H1 (cell line): Measurements from ENCODE around the gene CLBA1. TPM values are rescaled to one million over a fixed set of nuclear protein-coding genes. Genes with fewer than 3 reads are reported as not detected.

ENCODE experiments used
- CTCF ChIA-PET: fragments of 300-600 bp; sonication (Branson Sonifier 250); formaldehyde crosslinking; loops from one replicate; lab custom pipeline; 2021; ENCODE audit not compliant: partially characterized antibody; lab: Charles Lee
- POLR2A ChIA-PET: fragments of 300-600 bp; sonication (Branson Sonifier 250); formaldehyde crosslinking; loops from one replicate; lab custom pipeline; 2021; ENCODE audit warnings: inconsistent platforms; ENCODE audit not compliant: partially characterized antibody; lab: Charles Lee
- DNase-seq, 2 experiments: peaks; one replicate each; pipeline versions ENCODE4 v3.0.0 to v3.0.0-alpha.2; 2010 to 2022; ENCODE audit warnings: low spot score in 2 of 2, low read depth in 1 of 2, mixed read lengths in 1 of 2
- FAIRE-seq: peaks from 2 replicates; lab custom pipeline; 2011; peaks lifted over from hg19 to GRCh38; lab: Jason Lieb, UNC
- H2AFZ ChIP-seq: 2 replicates; pipeline ENCODE4 v1.8.1; 2012; ENCODE audit warnings: low read length, inconsistent platforms
- H2AK5ac ChIP-seq: 2 replicates; pipeline ENCODE4 v1.6.1; 2013; ENCODE audit warnings: low read depth, low read length
- H2BK120ac ChIP-seq: replicated peaks from 2 replicates; pipeline ENCODE3; 2013; ENCODE audit warnings: low read depth, low read length, inconsistent platforms
- H2BK12ac ChIP-seq: 2 replicates; pipeline ENCODE4 v1.6.1; 2013; ENCODE audit warnings: low read depth, low read length
- H2BK15ac ChIP-seq: 2 replicates; pipeline ENCODE4 v1.6.1; 2013; ENCODE audit warnings: low read length
- H2BK20ac ChIP-seq: 2 replicates; pipeline ENCODE4 v1.6.1; 2013; ENCODE audit warnings: low read length
- H2BK5ac ChIP-seq: 2 replicates; pipeline ENCODE4 v1.6.1; 2013; ENCODE audit warnings: low read depth, low read length
- H3K14ac ChIP-seq: 2 replicates; pipeline ENCODE4 v1.6.1; 2013; ENCODE audit warnings: inconsistent platforms; ENCODE audit not compliant: insufficient read length
- H3K18ac ChIP-seq: 2 replicates; pipeline ENCODE4 v1.6.1; 2013; ENCODE audit warnings: low read length; ENCODE audit errors: extremely low read depth
- H3K23ac ChIP-seq: 2 replicates; pipeline ENCODE4 v1.6.1; 2013; ENCODE audit warnings: inconsistent platforms; ENCODE audit not compliant: insufficient read length
- H3K23me2 ChIP-seq: 2 replicates; pipeline ENCODE4 v1.6.1; 2013; ENCODE audit warnings: low read depth, low read length
- H3K27ac ChIP-seq: 2 replicates; pipeline ENCODE4 v1.6.1; 2011; ENCODE audit warnings: low read depth, low read length, inconsistent platforms
- H3K27me3 ChIP-seq, 4 experiments: replicated peaks in 1 of 4; 1 replicate in 1 of 4; 2 replicates in 3 of 4; pipeline versions ENCODE4 v1.6.1 to v1.8.1; 2011 to 2013; ENCODE audit warnings: low read length in 3 of 4, mild to moderate bottlenecking in 3 of 4, inconsistent platforms in 2 of 4, mixed read lengths in 2 of 4, moderate library complexity in 1 of 4; ENCODE audit not compliant: control insufficient read depth in 3 of 4, insufficient read depth in 3 of 4; ENCODE audit errors: extremely low read depth in 1 of 4
- H3K36me3 ChIP-seq, 4 experiments: 2 replicates each; pipeline versions ENCODE4 v1.6.1 to v1.8.1; 2011 to 2013; ENCODE audit warnings: mild to moderate bottlenecking in 4 of 4, low read length in 3 of 4, moderate library complexity in 2 of 4, control low read depth in 1 of 4, inconsistent platforms in 1 of 4; ENCODE audit not compliant: insufficient read depth in 4 of 4, control insufficient read depth in 2 of 4
- H3K4ac ChIP-seq: replicated peaks from 2 replicates; pipeline ENCODE3; 2013; ENCODE audit warnings: low read length, low read depth, mixed read lengths, inconsistent platforms; ENCODE audit not compliant: insufficient read length
- H3K4me1 ChIP-seq, 4 experiments: replicated peaks in 1 of 4; 1 replicate in 1 of 4; 2 replicates in 3 of 4; pipeline versions ENCODE4 v1.6.1 to v1.8.1; 2011 to 2013; ENCODE audit warnings: low read length in 3 of 4, inconsistent platforms in 2 of 4, mixed read lengths in 1 of 4; ENCODE audit not compliant: insufficient read depth in 4 of 4, control insufficient read depth in 3 of 4
- H3K4me2 ChIP-seq, 2 experiments: 2 replicates each; pipeline versions ENCODE4 v1.6.1 to v1.8.1; 2011 to 2013; ENCODE audit warnings: low read depth in 2 of 2, low read length in 2 of 2, control low read depth in 1 of 2, inconsistent platforms in 1 of 2, mild to moderate bottlenecking in 1 of 2; ENCODE audit not compliant: insufficient read depth in 1 of 2
- H3K4me3 ChIP-seq, 4 experiments: fragments of 200-600, 300-600 bp in 1 of 4; sonication (generic), shearing (Covaris generic), sonication (Bioruptor Twin) in 1 of 4; 2 replicates each; pipeline versions ENCODE4 v1.5.1 to v1.8.1; 2011 to 2016; ENCODE audit warnings: low read length in 4 of 4, low read depth in 3 of 4, control low read depth in 2 of 4, inconsistent platforms in 2 of 4, mild to moderate bottlenecking in 2 of 4, mixed read lengths in 1 of 4, moderate library complexity in 1 of 4; ENCODE audit not compliant: insufficient read depth in 2 of 4; ENCODE audit errors: extremely low read depth in 1 of 4
- H3K56ac ChIP-seq: replicated peaks from 2 replicates; pipeline ENCODE3; 2013; ENCODE audit warnings: low read depth, mild to moderate bottlenecking, mixed read lengths, low read length, inconsistent platforms; ENCODE audit not compliant: insufficient read length
- H3K79me1 ChIP-seq: 2 replicates; pipeline ENCODE4 v1.6.1; 2013; ENCODE audit warnings: low read depth, low read length, control low read depth
- H3K79me2 ChIP-seq, 2 experiments: 2 replicates each; pipeline versions ENCODE4 v1.6.1 to v1.8.1; 2012 to 2013; ENCODE audit warnings: low read length in 2 of 2, mild to moderate bottlenecking in 2 of 2, inconsistent platforms in 1 of 2; ENCODE audit not compliant: insufficient read depth in 2 of 2, control insufficient read depth in 1 of 2
- H3K9ac ChIP-seq, 4 experiments: replicated peaks in 1 of 4; 1 replicate in 1 of 4; 2 replicates in 3 of 4; pipeline versions ENCODE4 v1.6.1 to v1.8.1; 2011 to 2013; ENCODE audit warnings: low read depth in 3 of 4, low read length in 3 of 4, control low read depth in 2 of 4, mild to moderate bottlenecking in 2 of 4, moderate library complexity in 2 of 4, inconsistent platforms in 1 of 4; ENCODE audit errors: extremely low read depth in 1 of 4
- H3K9me3 ChIP-seq, 2 experiments: 2 replicates each; pipeline versions ENCODE4 v1.6.1 to v1.8.1; 2012 to 2013; ENCODE audit warnings: mild to moderate bottlenecking in 2 of 2, moderate library complexity in 2 of 2, control low read depth in 1 of 2, inconsistent platforms in 1 of 2, low read depth in 1 of 2, low read length in 1 of 2, mixed read lengths in 1 of 2; ENCODE audit not compliant: insufficient read depth in 2 of 2
- H4K20me1 ChIP-seq, 2 experiments: replicated peaks in 1 of 2; 2 replicates each; pipeline versions ENCODE3 to v1.8.1; 2011 to 2013; ENCODE audit warnings: inconsistent platforms in 2 of 2, low read length in 2 of 2, mild to moderate bottlenecking in 1 of 2; ENCODE audit not compliant: insufficient read depth in 2 of 2, control insufficient read depth in 1 of 2
- H4K5ac ChIP-seq: 2 replicates; pipeline ENCODE4 v1.6.1; 2013; ENCODE audit warnings: low read length, low read depth, mixed read lengths, inconsistent platforms; ENCODE audit not compliant: insufficient read length
- H4K8ac ChIP-seq: 2 replicates; pipeline ENCODE4 v1.8.0; 2013; ENCODE audit warnings: mild to moderate bottlenecking, moderate library complexity, low read length, inconsistent platforms; ENCODE audit not compliant: insufficient read depth; ENCODE audit errors: extremely low read depth
- H4K91ac ChIP-seq: replicated peaks from 2 replicates; pipeline ENCODE3; 2013; ENCODE audit warnings: low read length, mixed read lengths, inconsistent platforms; ENCODE audit not compliant: insufficient read length
- ASH2L ChIP-seq: fragments of 200-600, 300-600 bp; sonication (generic); IDR thresholded peaks from one replicate; pipeline ENCODE4 v1.7.1; 2017; ENCODE audit warnings: low read length
- HDAC2 ChIP-seq, 2 experiments: fragments of 300-600 bp in 1 of 2; sonication (generic) in 1 of 2; IDR thresholded peaks; 2 replicates each; pipeline ENCODE4 v1.6.1; 2011 to 2012; ENCODE audit warnings: low read depth in 2 of 2, low read length in 2 of 2, mild to moderate bottlenecking in 2 of 2, moderate library complexity in 2 of 2, borderline replicate concordance in 1 of 2, inconsistent platforms in 1 of 2
- RBBP5 ChIP-seq: IDR thresholded peaks from 2 replicates; pipeline ENCODE4 v1.7.1; 2012; ENCODE audit warnings: low read depth, mild to moderate bottlenecking, inconsistent platforms, low read length, moderate library complexity, borderline replicate concordance
- RFX5 ChIP-seq: IDR thresholded peaks from 2 replicates; pipeline ENCODE4 v1.6.1; 2011; ENCODE audit warnings: low read depth, low read length, improper control_type of control experiment, borderline replicate concordance
- SAP30 ChIP-seq: fragments of 300-600 bp; sonication (generic); IDR thresholded peaks from 2 replicates; pipeline ENCODE4 v1.7.1; 2012; ENCODE audit warnings: low read length, moderate library complexity, mild to moderate bottlenecking, inconsistent platforms; ENCODE audit not compliant: insufficient read depth, insufficient replicate concordance
- WGBS, 2 experiments: shearing (Covaris generic) in 1 of 2; methylation state at CpG; one replicate each; pipeline versions ENCODE4 v1.1.6 to v1.1.7; 2013 to 2015; ENCODE audit warnings: low lambda C conversion rate in 2 of 2, mixed read lengths in 2 of 2, inconsistent platforms in 1 of 2, low coverage in 1 of 2, missing lambda C conversion rate in 1 of 2; ENCODE audit not compliant: insufficient replicate concordance in 2 of 2, insufficient coverage in 1 of 2, insufficient read length in 1 of 2; ENCODE audit errors: extremely low coverage in 1 of 2, missing lambda C conversion rate in 1 of 2; 5-methylcytosine and 5-hydroxymethylcytosine counted together
- polyA plus RNA-seq, 7 experiments: library from polyadenylated mRNA; depleted of rRNA in 3 of 7; stranded (reverse) in 5 of 7; unstranded in 2 of 7; fragments of >200 nt in 5 of 7; fragments of 200-250 nt in 2 of 7; gene quantifications; 1 replicate in 5 of 7; 2 replicates in 1 of 7; 4 replicates in 1 of 7; pipeline versions ENCODE4 v1.2.1 to v1.2.3, GENCODE V29; 2011 to 2013; ENCODE audit warnings: missing spikeins in 2 of 7, mixed read lengths in 2 of 7
- total RNA-seq: library from RNA; stranded (reverse); fragmentation: NEBNext Ultra II Directional; extraction: Animal tissue kit (Norgen Biotek cat#: 25700); gene quantifications from 2 replicates; pipeline ENCODE4 v1.2.1, GENCODE V29; 2021
- TF ChIP-seq, protein P1 (sequence below): IDR thresholded peaks from 2 replicates; pipeline ENCODE4 v1.6.1; 2012; ENCODE audit warnings: low read length, inconsistent platforms
- TF ChIP-seq, protein P2 (sequence below): IDR thresholded peaks from 2 replicates; pipeline ENCODE4 v1.6.1; 2012; ENCODE audit warnings: inconsistent platforms
- TF ChIP-seq, protein P3 (sequence below): IDR thresholded peaks from 2 replicates; pipeline ENCODE4 v1.6.1; 2011; ENCODE audit warnings: low read length, improper control_type of control experiment

CLBA1 gene
- total and polyA plus RNA-seq, 2 of the 8 experiments (the other 6 are each of a cell fraction or from before 2014, with no cell fraction given): 1.6 to 2.4 TPM

DNA sequence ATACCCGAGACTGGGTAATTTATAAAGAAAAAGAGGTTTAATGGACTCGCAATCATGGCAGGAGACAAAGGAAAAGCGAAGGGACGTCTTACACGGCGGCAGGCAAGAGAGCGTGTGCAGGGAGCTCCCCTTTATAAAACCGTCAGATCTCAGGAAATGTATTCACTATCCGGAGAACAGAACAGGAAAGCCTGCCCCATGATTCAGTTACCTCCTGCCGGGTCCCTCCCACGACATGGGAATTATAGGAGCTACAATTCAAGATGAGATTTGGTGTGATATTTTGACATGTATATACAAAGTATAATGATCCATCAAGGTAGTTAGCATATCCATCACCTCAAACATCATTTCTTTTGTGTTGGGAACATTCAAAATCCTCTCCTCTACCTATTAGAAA lies 37.6 kb downstream of the CLBA1 start:
- Histone ChIP-seq H3K27ac (no peak overlapping the region), H2BK20ac (no peak overlapping the region), H4K8ac (no peak overlapping the region), H4K20me1 (peaks cover 9 to 15% of the 10 kb centered on the region in 2 experiments), H3K9me3 (no peaks in the 10 kb centered on the region), H2BK120ac (no peak overlapping the region), H3K79me1 (peaks cover 7% of the 10 kb centered on the region), H3K27me3 (peaks cover 0 to under 1% (median 0%) of the 10 kb centered on the region in 4 experiments; a peak in 1 of 7 replicates), H3K18ac (no peak overlapping the region), H3K14ac (no peak overlapping the region), H3K23me2 (peaks cover 18% of the 10 kb centered on the region), H3K79me2 (peaks cover 22 to 23% of the 10 kb centered on the region in 2 experiments), H2BK15ac (no peak overlapping the region), H4K91ac (no peak overlapping the region), H3K36me3 (peaks cover 0 to 4% (median 0%) of the 10 kb centered on the region in 4 experiments; a peak in 1 of 8 replicates), H3K4me1 (peaks cover 0 to 8% (median 5%) of the 10 kb centered on the region in 4 experiments; a peak in 4 of 7 replicates), H3K9ac (no peak overlapping the region), H3K56ac (no peak overlapping the region), H2BK12ac (no peak overlapping the region), H3K4me2 (no peak overlapping the region), H3K4ac (no peak overlapping the region), H2BK5ac (no peak overlapping the region), H3K4me3 (no peak overlapping the region), H2AFZ (no peak overlapping the region), H3K23ac (no peak overlapping the region), H4K5ac (no peak overlapping the region), H2AK5ac (no peak overlapping the region)
- CTCF ChIA-PET: interaction anchor here (1.0 to 1.6 kb wide), 4 partner anchors 12 to 67 kb away, joined by 3 to 9 read pairs (median 4); no protein-coding TSS in a partner anchor
- FAIRE-seq: no peak
- POLR2A ChIA-PET: interaction anchor here (1.6 kb wide), 1 partner anchor 20 kb away, joined by 4 read pairs; no protein-coding TSS in a partner anchor
- no peak for DNase-seq
- 76% methylated on average over 11 of the region's 11 CpGs; no CpG with 5 or more reads in 1 of the 2 experiments for WGBS, 2 experiments
- TF ChIP-seq SAP30: no peak
- TF ChIP-seq, protein P1, sequence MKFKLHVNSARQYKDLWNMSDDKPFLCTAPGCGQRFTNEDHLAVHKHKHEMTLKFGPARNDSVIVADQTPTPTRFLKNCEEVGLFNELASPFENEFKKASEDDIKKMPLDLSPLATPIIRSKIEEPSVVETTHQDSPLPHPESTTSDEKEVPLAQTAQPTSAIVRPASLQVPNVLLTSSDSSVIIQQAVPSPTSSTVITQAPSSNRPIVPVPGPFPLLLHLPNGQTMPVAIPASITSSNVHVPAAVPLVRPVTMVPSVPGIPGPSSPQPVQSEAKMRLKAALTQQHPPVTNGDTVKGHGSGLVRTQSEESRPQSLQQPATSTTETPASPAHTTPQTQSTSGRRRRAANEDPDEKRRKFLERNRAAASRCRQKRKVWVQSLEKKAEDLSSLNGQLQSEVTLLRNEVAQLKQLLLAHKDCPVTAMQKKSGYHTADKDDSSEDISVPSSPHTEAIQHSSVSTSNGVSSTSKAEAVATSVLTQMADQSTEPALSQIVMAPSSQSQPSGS: no peak
- TF ChIP-seq, protein P2, sequence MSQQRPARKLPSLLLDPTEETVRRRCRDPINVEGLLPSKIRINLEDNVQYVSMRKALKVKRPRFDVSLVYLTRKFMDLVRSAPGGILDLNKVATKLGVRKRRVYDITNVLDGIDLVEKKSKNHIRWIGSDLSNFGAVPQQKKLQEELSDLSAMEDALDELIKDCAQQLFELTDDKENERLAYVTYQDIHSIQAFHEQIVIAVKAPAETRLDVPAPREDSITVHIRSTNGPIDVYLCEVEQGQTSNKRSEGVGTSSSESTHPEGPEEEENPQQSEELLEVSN: no peak
- no peak for TF ChIP-seq ASH2L
- TF ChIP-seq HDAC2 (IDR thresholded peaks at IDR 0.05; ENCODE audit: borderline replicate concordance in 1 of 2, low read depth in 2 of 2, low read length in 2 of 2): no peak
- no peak for TF ChIP-seq RFX5
- TF ChIP-seq RBBP5: no peak
- TF ChIP-seq, protein P3, sequence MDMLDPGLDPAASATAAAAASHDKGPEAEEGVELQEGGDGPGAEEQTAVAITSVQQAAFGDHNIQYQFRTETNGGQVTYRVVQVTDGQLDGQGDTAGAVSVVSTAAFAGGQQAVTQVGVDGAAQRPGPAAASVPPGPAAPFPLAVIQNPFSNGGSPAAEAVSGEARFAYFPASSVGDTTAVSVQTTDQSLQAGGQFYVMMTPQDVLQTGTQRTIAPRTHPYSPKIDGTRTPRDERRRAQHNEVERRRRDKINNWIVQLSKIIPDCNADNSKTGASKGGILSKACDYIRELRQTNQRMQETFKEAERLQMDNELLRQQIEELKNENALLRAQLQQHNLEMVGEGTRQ: no peak
